ENCODE results near the gene CTNNA1.

The CTNNA1 gene

GRCh38 chr5:138709202-138709601 is 44.0 kb upstream of the CTNNA1 start:
- no peak for TF ChIP-seq CTCF (IDR thresholded peaks at IDR 0.05; ENCODE audit: insufficient read depth, low read length, poor library complexity, severe bottlenecking)
- Histone ChIP-seq H3K27me3 (replicated peaks; ENCODE audit: control insufficient read depth, insufficient read depth, low read length) (peaks cover 2% of the 10 kb centered on the region; the same call in 1 of the 2 replicates), H3K4me3 (replicated peaks; ENCODE audit: low read depth, low read length) (no peak overlapping the region), H3K36me3 (ENCODE audit: control insufficient read depth, insufficient read depth, low read length) (no peaks in the 10 kb centered on the region)
- no peak for DNase-seq (ENCODE audit: extremely low read depth, insufficient read length)

DNA sequence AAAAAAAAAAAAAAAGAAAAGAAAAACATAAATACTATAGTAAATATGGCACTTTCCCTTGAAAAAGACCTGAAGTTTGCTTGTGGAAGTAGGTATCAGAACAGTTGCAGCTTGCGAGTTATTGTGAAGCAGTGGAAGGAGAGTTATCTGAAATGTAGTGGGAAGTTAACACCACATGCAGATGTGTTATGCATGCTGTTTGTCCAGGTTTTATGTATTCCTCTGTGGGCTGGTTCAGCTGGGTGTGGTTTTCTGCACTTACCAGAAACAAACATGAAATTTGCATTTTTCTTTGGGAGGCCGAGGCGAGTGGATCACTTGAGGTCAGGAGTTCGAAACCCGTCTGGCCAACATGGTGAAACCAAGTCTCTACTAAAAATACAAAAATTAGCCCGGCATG is 42.1 kb upstream of the CTNNA1 start:
- Histone ChIP-seq H3K27me3 (replicated peaks; ENCODE audit: control insufficient read depth, insufficient read depth, low read length) (no peaks in the 10 kb centered on the region), H3K36me3 (ENCODE audit: control insufficient read depth, insufficient read depth, low read length) (no peaks in the 10 kb centered on the region), H3K4me3 (replicated peaks; ENCODE audit: low read depth, low read length) (no peak overlapping the region)
- no peak for TF ChIP-seq CTCF (IDR thresholded peaks at IDR 0.05; ENCODE audit: insufficient read depth, low read length, poor library complexity, severe bottlenecking)
- DNase-seq (ENCODE audit: extremely low read depth, insufficient read length) = no peak

- Histone ChIP-seq H3K27me3 (replicated peaks; ENCODE audit: control insufficient read depth, insufficient read depth, low read length) (no peaks in the 10 kb centered on the region), H3K36me3 (ENCODE audit: control insufficient read depth, insufficient read depth, low read length) (no peaks in the 10 kb centered on the region), H3K4me3 (replicated peaks; ENCODE audit: low read depth, low read length) (no peak overlapping the region)
- TF ChIP-seq CTCF (IDR thresholded peaks at IDR 0.05; ENCODE audit: insufficient read depth, low read length, poor library complexity, severe bottlenecking) = no peak
- no peak for DNase-seq (ENCODE audit: extremely low read depth, insufficient read length)
Observed at GRCh38 chr5:138711811-138712210, 41.4 kb upstream of the CTNNA1 start.

DNA sequence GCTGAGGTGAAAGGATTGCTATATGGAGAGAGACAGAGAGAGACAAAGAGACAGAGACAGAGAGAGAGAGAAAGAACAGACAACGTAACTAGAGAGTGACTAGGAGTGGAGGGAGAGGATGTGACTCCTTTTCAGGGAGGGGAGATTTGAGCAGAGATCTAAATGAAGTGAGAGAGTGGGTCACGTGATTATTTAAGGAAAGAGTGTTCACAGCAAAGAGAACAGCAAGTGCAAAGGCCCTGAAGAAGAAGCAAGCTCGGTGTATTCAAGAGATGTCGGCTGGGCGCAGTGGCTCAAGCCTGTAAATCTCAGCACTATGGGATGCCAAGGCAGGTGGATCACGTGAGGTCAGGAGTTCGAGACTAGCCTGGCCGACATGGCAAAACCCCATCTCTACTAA is 40.9 kb upstream of the CTNNA1 start:
- no peak for TF ChIP-seq CTCF (IDR thresholded peaks at IDR 0.05; ENCODE audit: insufficient read depth, low read length, poor library complexity, severe bottlenecking)
- Histone ChIP-seq H3K27me3 (replicated peaks; ENCODE audit: control insufficient read depth, insufficient read depth, low read length) (no peaks in the 10 kb centered on the region), H3K4me3 (replicated peaks; ENCODE audit: low read depth, low read length) (no peak overlapping the region), H3K36me3 (ENCODE audit: control insufficient read depth, insufficient read depth, low read length) (no peaks in the 10 kb centered on the region)
- DNase-seq (ENCODE audit: extremely low read depth, insufficient read length) = no peak

DNA sequence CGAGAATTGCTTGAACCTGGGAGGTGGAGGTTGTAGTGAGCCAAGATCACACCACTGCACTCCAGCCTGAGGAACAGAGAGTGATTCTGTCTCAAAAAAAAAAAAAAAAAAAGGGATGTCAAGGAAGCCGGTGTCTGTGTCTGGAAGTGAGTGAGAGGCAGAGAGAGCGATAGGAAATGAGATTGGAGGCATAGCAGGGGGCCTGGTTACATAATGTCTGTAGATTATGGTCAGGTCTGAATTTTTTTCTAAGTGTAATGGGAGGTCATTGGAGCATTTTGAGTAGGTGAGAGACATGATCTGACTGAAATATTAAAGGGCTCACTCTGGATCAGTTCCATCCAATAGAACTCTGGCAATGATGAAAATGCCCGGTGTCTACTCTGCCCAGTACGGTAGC is 40.4 kb upstream of the CTNNA1 start:
- no peak for TF ChIP-seq CTCF (IDR thresholded peaks at IDR 0.05; ENCODE audit: insufficient read depth, low read length, poor library complexity, severe bottlenecking)
- DNase-seq (ENCODE audit: extremely low read depth, insufficient read length) = no peak
- Histone ChIP-seq H3K4me3 (replicated peaks; ENCODE audit: low read depth, low read length) (no peak overlapping the region), H3K27me3 (replicated peaks; ENCODE audit: control insufficient read depth, insufficient read depth, low read length) (no peaks in the 10 kb centered on the region), H3K36me3 (ENCODE audit: control insufficient read depth, insufficient read depth, low read length) (no peaks in the 10 kb centered on the region)

DNA sequence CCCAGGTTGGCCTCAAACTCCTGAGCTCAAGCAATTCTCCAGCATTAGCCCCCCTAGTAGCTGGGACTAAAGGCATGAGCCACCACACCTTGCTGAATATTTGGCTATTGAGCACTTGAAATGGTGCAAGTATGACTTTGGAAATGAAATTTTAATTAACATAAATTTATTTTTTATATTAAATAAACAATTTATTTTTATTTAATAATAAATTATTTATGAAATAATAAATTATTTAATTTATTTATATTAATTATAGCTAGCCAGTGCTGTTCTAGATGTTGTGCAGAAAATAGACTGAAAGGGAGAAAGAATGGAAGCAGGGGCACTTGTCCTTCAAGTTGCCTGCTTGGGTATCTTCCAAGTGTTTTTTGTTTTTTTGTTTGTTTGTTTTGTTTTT is 40.0 kb upstream of the CTNNA1 start:
- Histone ChIP-seq H3K4me3 (replicated peaks; ENCODE audit: low read depth, low read length) (no peak overlapping the region), H3K36me3 (ENCODE audit: control insufficient read depth, insufficient read depth, low read length) (no peaks in the 10 kb centered on the region), H3K27me3 (replicated peaks; ENCODE audit: control insufficient read depth, insufficient read depth, low read length) (no peaks in the 10 kb centered on the region)
- no peak for DNase-seq (ENCODE audit: extremely low read depth, insufficient read length)
- no peak for TF ChIP-seq CTCF (IDR thresholded peaks at IDR 0.05; ENCODE audit: insufficient read depth, low read length, poor library complexity, severe bottlenecking)

Measured in GM06990 (cell line).